Neuronal stem cell (in vitro differentiated cells): ENCODE results near the gene CERS3.

Experiments
- DNase-seq: peaks from one replicate; pipeline ENCODE4 v3.0.0-alpha.2; 2013; ENCODE audit warnings: low spot score
- H2AFZ ChIP-seq: one replicate; pipeline ENCODE4 v1.6.1; 2013; ENCODE audit warnings: mild to moderate bottlenecking, low read length, inconsistent platforms
- H2AK5ac ChIP-seq: 2 replicates; pipeline ENCODE4 v1.6.1; 2013; ENCODE audit warnings: low read depth, mild to moderate bottlenecking, inconsistent platforms, low read length, moderate library complexity, mixed read lengths
- H2BK120ac ChIP-seq: 2 replicates; pipeline ENCODE4 v1.6.1; 2013; ENCODE audit warnings: low read depth, mild to moderate bottlenecking, inconsistent platforms, low read length, moderate library complexity, mixed read lengths
- H2BK12ac ChIP-seq: one replicate; pipeline ENCODE4 v1.6.1; 2013; ENCODE audit warnings: low read length, inconsistent platforms
- H2BK15ac ChIP-seq: 2 replicates; pipeline ENCODE4 v1.6.1; 2013; ENCODE audit warnings: mild to moderate bottlenecking, low read length, inconsistent platforms, mixed read lengths
- H2BK5ac ChIP-seq: one replicate; pipeline ENCODE4 v1.6.1; 2013; ENCODE audit warnings: inconsistent platforms, mild to moderate bottlenecking, low read length, moderate library complexity
- H3K14ac ChIP-seq: one replicate; pipeline ENCODE4 v1.6.1; 2013; ENCODE audit warnings: low read length, inconsistent platforms
- H3K18ac ChIP-seq: 2 replicates; pipeline ENCODE4 v1.6.1; 2013; ENCODE audit warnings: low read length, inconsistent platforms
- H3K23ac ChIP-seq: 2 replicates; pipeline ENCODE4 v1.6.1; 2013; ENCODE audit warnings: low read depth, mild to moderate bottlenecking, mixed read lengths, low read length, inconsistent platforms; ENCODE audit not compliant: poor library complexity
- H3K27ac ChIP-seq: replicated peaks from 3 replicates; pipeline ENCODE4 v1.5.1; 2013; ENCODE audit warnings: low read length, inconsistent platforms
- H3K27me3 ChIP-seq, 3 experiments: 2 replicates each; pipeline ENCODE4 v1.6.1; 2013; ENCODE audit warnings: low read length in 3 of 3, mild to moderate bottlenecking in 2 of 3, inconsistent platforms in 1 of 3, low read depth in 1 of 3, mixed read lengths in 1 of 3, moderate library complexity in 1 of 3; ENCODE audit not compliant: control insufficient read depth in 3 of 3, insufficient read depth in 3 of 3
- H3K36me3 ChIP-seq, 2 donors: replicated peaks in 1 of 2; 2 replicates each; pipeline ENCODE4 v1.6.1; 2013; ENCODE audit warnings: low read length in 2 of 2; ENCODE audit not compliant: control insufficient read depth in 2 of 2, insufficient read depth in 2 of 2
- H3K4ac ChIP-seq: 2 replicates; pipeline ENCODE4 v1.6.1; 2013; ENCODE audit warnings: inconsistent platforms, mild to moderate bottlenecking, low read length, moderate library complexity
- H3K4me1 ChIP-seq, 2 donors: 1 replicate in 1 of 2; 2 replicates in 1 of 2; pipeline ENCODE4 v1.6.1; 2013; ENCODE audit warnings: low read length in 2 of 2, low read depth in 1 of 2; ENCODE audit not compliant: control insufficient read depth in 2 of 2, insufficient read depth in 1 of 2
- H3K4me2 ChIP-seq: one replicate; pipeline ENCODE4 v1.6.1; 2013; ENCODE audit warnings: mild to moderate bottlenecking, low read length, inconsistent platforms; ENCODE audit not compliant: insufficient read depth, poor library complexity, severe bottlenecking
- H3K4me3 ChIP-seq, 2 donors: 2 replicates each; pipeline ENCODE4 v1.5.1; 2013; ENCODE audit warnings: low read length in 2 of 2, mild to moderate bottlenecking in 2 of 2, inconsistent platforms in 1 of 2, moderate library complexity in 1 of 2
- H3K79me1 ChIP-seq: one replicate; pipeline ENCODE4 v1.6.1; 2013; ENCODE audit warnings: low read depth, mild to moderate bottlenecking, inconsistent platforms, low read length, moderate library complexity
- H3K9ac ChIP-seq: one replicate; pipeline ENCODE4 v1.6.1; 2013; ENCODE audit warnings: mild to moderate bottlenecking, low read depth, low read length, inconsistent platforms; ENCODE audit not compliant: poor library complexity
- H3K9me3 ChIP-seq, 2 donors: replicated peaks in 1 of 2; 2 replicates each; pipeline versions ENCODE3 to v1.6.1; 2013; ENCODE audit warnings: low read length in 2 of 2, mild to moderate bottlenecking in 2 of 2, inconsistent platforms in 1 of 2, low read depth in 1 of 2, mixed read lengths in 1 of 2, moderate library complexity in 1 of 2; ENCODE audit not compliant: control insufficient read depth in 2 of 2, insufficient read depth in 1 of 2
- H4K8ac ChIP-seq: one replicate; pipeline ENCODE4 v1.6.1; 2013; ENCODE audit warnings: low read depth, mild to moderate bottlenecking, inconsistent platforms, low read length, moderate library complexity
- H4K91ac ChIP-seq: one replicate; pipeline ENCODE4 v1.6.1; 2013; ENCODE audit warnings: low read length, low read depth, mild to moderate bottlenecking, inconsistent platforms; ENCODE audit not compliant: poor library complexity
- WGBS, 2 donors: extraction: QIAGEN DNeasy Blood & Tissue Kit; methylation state at CpG; one replicate each; pipeline ENCODE4 v1.1.7; 2013; ENCODE audit warnings: missing lambda C conversion rate in 2 of 2, mixed read lengths in 1 of 2; ENCODE audit not compliant: insufficient read length in 2 of 2, insufficient replicate concordance in 1 of 2; ENCODE audit errors: extremely low coverage in 2 of 2; 5-methylcytosine and 5-hydroxymethylcytosine counted together

CERS3 gene

GRCh38 chr15:100493213-100493612 lies 35.5 kb downstream of the CERS3 start:
- no peak overlapping the region for H3K4me2 ChIP-seq
- H3K23ac ChIP-seq: no peak overlapping the region
- no peak overlapping the region for H3K4ac ChIP-seq
- H2BK120ac ChIP-seq: no peak overlapping the region
- H3K4me3 ChIP-seq: no peak overlapping the region
- no peak overlapping the region for H3K14ac ChIP-seq
- H3K36me3 ChIP-seq: no peaks in the 10 kb centered on the region
- peaks cover 0 to 2% of the 10 kb centered on the region in 2 donors for H3K9me3 ChIP-seq
- no peak overlapping the region for H2BK5ac ChIP-seq
- no peak overlapping the region for H2BK12ac ChIP-seq
- no peaks in the 10 kb centered on the region for H3K4me1 ChIP-seq
- H3K27ac ChIP-seq: no peak overlapping the region
- no peak overlapping the region for H4K8ac ChIP-seq
- no peak for DNase-seq
- H3K79me1 ChIP-seq: no peaks in the 10 kb centered on the region
- no peak overlapping the region for H3K18ac ChIP-seq
- WGBS, 2 donors: no CpG with 5 or more reads among the region's 4 CpGs
- no peak overlapping the region for H2BK15ac ChIP-seq
- no peak overlapping the region for H2AFZ ChIP-seq
- H2AK5ac ChIP-seq: no peak overlapping the region
- no peak overlapping the region for H3K9ac ChIP-seq
- H4K91ac ChIP-seq: no peak overlapping the region
- H3K27me3 ChIP-seq: no peaks in the 10 kb centered on the region

DNA sequence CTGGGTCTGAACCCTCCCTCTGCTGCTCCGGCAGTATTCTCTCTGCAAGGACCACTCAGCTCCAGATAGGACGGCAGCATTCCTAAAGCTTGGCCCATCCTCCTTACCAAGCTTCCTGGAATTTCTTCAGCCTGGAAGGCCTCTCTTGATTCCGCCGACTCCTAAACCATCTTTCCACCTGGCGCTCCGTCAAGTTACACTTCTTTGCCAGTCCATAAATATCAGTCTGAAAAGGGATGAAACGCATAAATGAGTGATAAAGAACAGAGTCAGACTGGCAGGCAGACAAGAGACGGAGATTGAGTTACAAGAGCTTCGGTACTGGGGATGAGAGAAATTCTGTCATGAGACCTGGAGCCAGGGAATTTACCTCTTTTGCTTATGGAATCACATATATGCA lies 44.3 kb downstream of the CERS3 start:
- no peak overlapping the region for H2AK5ac ChIP-seq
- no peak overlapping the region for H3K4me2 ChIP-seq
- no peak overlapping the region for H2AFZ ChIP-seq
- no peaks in the 10 kb centered on the region for H3K27me3 ChIP-seq
- no CpG with 5 or more reads among the region's 9 CpGs for WGBS, 2 donors
- H2BK15ac ChIP-seq: no peak overlapping the region
- H3K36me3 ChIP-seq: no peaks in the 10 kb centered on the region
- no peak overlapping the region for H2BK120ac ChIP-seq
- no peak overlapping the region for H3K23ac ChIP-seq
- H3K9me3 ChIP-seq: no peaks in the 10 kb centered on the region
- no peak for DNase-seq
- no peak overlapping the region for H3K14ac ChIP-seq
- peak overlapping the region in 1 of 2 donors; percentile 52 for H3K4me3 ChIP-seq
- H2BK12ac ChIP-seq: no peak overlapping the region
- no peak overlapping the region for H4K8ac ChIP-seq
- H2BK5ac ChIP-seq: no peak overlapping the region
- H3K9ac ChIP-seq: no peak overlapping the region
- H3K18ac ChIP-seq: no peak overlapping the region
- no peak overlapping the region for H3K27ac ChIP-seq
- no peak overlapping the region for H4K91ac ChIP-seq
- no peaks in the 10 kb centered on the region for H3K4me1 ChIP-seq
- H3K79me1 ChIP-seq: no peaks in the 10 kb centered on the region
- H3K4ac ChIP-seq: no peak overlapping the region

DNA sequence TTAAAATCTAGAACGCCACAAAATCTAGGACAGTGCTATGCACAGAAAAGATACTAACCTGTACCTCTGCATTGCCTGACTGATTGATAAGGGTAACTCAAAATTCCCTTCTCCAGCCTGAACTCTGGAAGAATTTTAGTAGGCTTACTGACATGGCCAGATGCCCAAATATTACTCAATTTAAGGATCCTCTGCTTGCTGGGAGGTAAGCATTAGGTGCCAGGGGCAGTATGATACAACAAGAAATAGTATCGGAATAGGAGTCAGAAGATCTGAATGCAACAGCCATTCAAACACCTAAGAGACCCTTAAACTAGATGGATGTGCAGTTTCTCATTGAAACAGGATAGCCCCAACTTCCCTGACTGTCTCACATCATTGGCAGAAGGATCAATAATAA lies 45.4 kb downstream of the CERS3 start:
- H3K4me3 ChIP-seq: no peak overlapping the region
- H3K4me2 ChIP-seq: no peak overlapping the region
- no peak overlapping the region for H3K14ac ChIP-seq
- H3K9ac ChIP-seq: no peak overlapping the region
- WGBS, 2 donors: no CpG with 5 or more reads among the region's 2 CpGs
- no peak overlapping the region for H3K27ac ChIP-seq
- peaks cover 0 to 3% of the 10 kb centered on the region in 2 donors for H3K9me3 ChIP-seq
- no peak overlapping the region for H2AFZ ChIP-seq
- no peak overlapping the region for H4K8ac ChIP-seq
- H2BK120ac ChIP-seq: no peak overlapping the region
- no peaks in the 10 kb centered on the region for H3K4me1 ChIP-seq
- no peaks in the 10 kb centered on the region for H3K27me3 ChIP-seq
- no peaks in the 10 kb centered on the region for H3K36me3 ChIP-seq
- no peak overlapping the region for H2BK12ac ChIP-seq
- no peak overlapping the region for H2BK15ac ChIP-seq
- H3K79me1 ChIP-seq: no peaks in the 10 kb centered on the region
- H3K18ac ChIP-seq: no peak overlapping the region
- H2BK5ac ChIP-seq: no peak overlapping the region
- DNase-seq: no peak
- H2AK5ac ChIP-seq: no peak overlapping the region
- no peak overlapping the region for H3K4ac ChIP-seq
- no peak overlapping the region for H3K23ac ChIP-seq
- H4K91ac ChIP-seq: no peak overlapping the region

DNA sequence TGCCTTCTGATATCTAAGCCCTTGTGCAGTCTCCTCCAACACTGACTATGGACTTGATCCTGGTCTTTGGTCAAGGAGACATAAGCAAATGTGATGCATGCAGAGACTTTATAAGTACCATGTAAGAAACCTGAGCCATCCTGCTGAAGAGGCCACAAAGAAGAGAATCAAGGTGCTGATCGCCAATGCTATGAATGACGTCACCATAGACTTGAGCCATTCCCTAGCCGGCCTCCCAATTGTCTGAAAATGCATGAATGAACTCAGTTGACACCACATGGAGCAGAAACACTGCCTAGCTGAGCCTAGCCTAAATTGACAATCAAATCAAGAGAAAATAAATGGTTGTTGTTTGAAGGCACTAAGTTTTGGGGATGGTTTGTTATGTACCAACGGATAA lies 51.9 kb downstream of the CERS3 start:
- Histone ChIP-seq H3K9me3 (peaks cover 0 to 3% of the 10 kb centered on the region in 2 donors), H2BK15ac (no peak overlapping the region), H3K27me3 (no peaks in the 10 kb centered on the region), H2AFZ (no peak overlapping the region), H3K4me3 (no peak overlapping the region), H4K8ac (no peak overlapping the region), H2AK5ac (no peak overlapping the region), H3K9ac (no peak overlapping the region), H3K36me3 (no peaks in the 10 kb centered on the region), H3K14ac (no peak overlapping the region), H3K4me2 (no peak overlapping the region), H2BK120ac (no peak overlapping the region), H3K18ac (no peak overlapping the region), H3K23ac (no peak overlapping the region), H2BK5ac (no peak overlapping the region), H3K4me1 (no peaks in the 10 kb centered on the region), H2BK12ac (no peak overlapping the region), H4K91ac (no peak overlapping the region), H3K79me1 (no peaks in the 10 kb centered on the region), H3K4ac (no peak overlapping the region), H3K27ac (no peak overlapping the region)
- no CpG with 5 or more reads among the region's 4 CpGs for WGBS, 2 donors
- no peak for DNase-seq
